HepG2 (cell line): ENCODE measurements around the gene NOP9. TPM values are rescaled to one million over a fixed set of nuclear protein-coding genes. Genes with fewer than 3 reads are reported as not detected.

Experiments used
- BCL6 ChIP-seq: IDR thresholded peaks from 2 replicates; pipeline ENCODE4 v1.6.1; 2016; ENCODE audit warnings: missing genetic modification reagents, missing compliant biosample characterization
- DNMT3B ChIP-seq: conservative IDR thresholded peaks from 2 replicates; pipeline ENCODE4 v1.6.1; 2016; ENCODE audit warnings: missing biosample characterization, control low read depth
- E2F5 ChIP-seq: sonication (generic); formaldehyde crosslinking; conservative IDR thresholded peaks from 2 replicates; pipeline ENCODE4 v1.4.0; 2020; ENCODE audit warnings: missing genetic modification reagents
- PHB2 ChIP-seq: fragments of 450-650 bp; IDR thresholded peaks from 2 replicates; pipeline ENCODE4 v1.6.1; 2018; ENCODE audit not compliant: partially characterized antibody
- RAD51 ChIP-seq: fragments of 450-650 bp; IDR thresholded peaks from 2 replicates; pipeline ENCODE4 v1.6.1; 2016; ENCODE audit warnings: borderline replicate concordance
- REXO4 ChIP-seq: sonication (generic); formaldehyde crosslinking; IDR thresholded peaks from 2 replicates; pipeline ENCODE4 v1.8.0; 2022; ENCODE audit warnings: missing genetic modification reagents, mild to moderate bottlenecking, borderline replicate concordance
- SNAI1 ChIP-seq: sonication (generic); formaldehyde crosslinking; IDR thresholded peaks from 2 replicates; pipeline ENCODE4 v1.5.0; 2020; ENCODE audit warnings: mild to moderate bottlenecking, missing genetic modification reagents, borderline replicate concordance
- TOPORS ChIP-seq: sonication (generic); formaldehyde crosslinking; IDR thresholded peaks from 2 replicates; pipeline ENCODE4 v1.8.0; 2023; ENCODE audit warnings: mild to moderate bottlenecking, missing genetic modification reagents
- ZFP36L2 ChIP-seq: sonication (generic); formaldehyde crosslinking; IDR thresholded peaks from 2 replicates; pipeline ENCODE4 v1.4.0; 2020; ENCODE audit warnings: missing genetic modification reagents
- ZFP41 ChIP-seq: sonication (generic); formaldehyde crosslinking; IDR thresholded peaks from 2 replicates; pipeline ENCODE4 v1.4.0; 2020; ENCODE audit warnings: mild to moderate bottlenecking, missing genetic modification reagents, borderline replicate concordance
- ZFP82 ChIP-seq: sonication (generic); formaldehyde crosslinking; IDR thresholded peaks from 2 replicates; pipeline ENCODE4 v1.5.1; 2020; ENCODE audit warnings: mild to moderate bottlenecking, missing genetic modification reagents, borderline replicate concordance
- ZKSCAN5 ChIP-seq: sonication (generic); formaldehyde crosslinking; IDR thresholded peaks from 2 replicates; pipeline ENCODE4 v1.5.1; 2020; ENCODE audit warnings: mild to moderate bottlenecking, missing genetic modification reagents
- ZNF10 ChIP-seq: sonication (generic); formaldehyde crosslinking; IDR thresholded peaks from 2 replicates; pipeline ENCODE4 v1.4.0; 2020; ENCODE audit warnings: mild to moderate bottlenecking, low read depth, missing genetic modification reagents, borderline replicate concordance
- ZNF232 ChIP-seq: sonication (generic); formaldehyde crosslinking; IDR thresholded peaks from 2 replicates; pipeline ENCODE4 v1.4.0; 2020; ENCODE audit warnings: missing genetic modification reagents, borderline replicate concordance
- ZNF253 ChIP-seq: sonication (generic); formaldehyde crosslinking; IDR thresholded peaks from 2 replicates; pipeline ENCODE4 v1.8.0; 2022; ENCODE audit warnings: mild to moderate bottlenecking, missing genetic modification reagents, borderline replicate concordance
- ZNF256 ChIP-seq: sonication (generic); formaldehyde crosslinking; conservative IDR thresholded peaks from 2 replicates; pipeline ENCODE4 v1.4.0; 2020; ENCODE audit warnings: missing genetic modification reagents
- ZNF263 ChIP-seq: sonication (generic); formaldehyde crosslinking; IDR thresholded peaks from 2 replicates; pipeline ENCODE4 v1.4.0; 2020; ENCODE audit warnings: missing genetic modification reagents
- ZNF432 ChIP-seq: sonication (generic); formaldehyde crosslinking; IDR thresholded peaks from 2 replicates; pipeline ENCODE4 v1.5.0; 2020; ENCODE audit warnings: missing genetic modification reagents, mild to moderate bottlenecking, borderline replicate concordance
- ZNF572 ChIP-seq: sonication (generic); formaldehyde crosslinking; IDR thresholded peaks from 2 replicates; pipeline ENCODE4 v1.5.1; 2020; ENCODE audit warnings: mild to moderate bottlenecking, missing genetic modification reagents
- polyA plus RNA-seq, 8 experiments: library from polyadenylated mRNA; depleted of rRNA in 3 of 8; stranded (reverse) in 7 of 8; unstranded in 1 of 8; fragments of >200 nt; fragmentation: Illumina TruSeq in 4 of 8; extraction: Trizol in 4 of 8; gene quantifications; 2 replicates each; pipeline versions ENCODE4 v1.2.1 to v1.2.3, GENCODE V29; 2011 to 2016; ENCODE audit warnings: low read depth in 4 of 8, missing spikeins in 1 of 8, mixed read lengths in 1 of 8; ENCODE audit not compliant: insufficient read depth in 1 of 8
- total RNA-seq, 5 experiments: library from RNA; depleted of rRNA; stranded (reverse); fragments of >200 nt; fragmentation: Illumina TruSeq; extraction: Trizol; gene quantifications; 2 replicates each; pipeline ENCODE4 v1.2.3, GENCODE V29; 2016; ENCODE audit warnings: low read depth in 1 of 5
- TF ChIP-seq, protein P1 (sequence below): sonication (generic); formaldehyde crosslinking; IDR thresholded peaks from 2 replicates; pipeline ENCODE4 v1.4.0; 2020; ENCODE audit warnings: mild to moderate bottlenecking, missing genetic modification reagents
- TF ChIP-seq, protein P2 (sequence below): fragments of 450-650 bp; IDR thresholded peaks from 2 replicates; pipeline ENCODE4 v1.6.1; 2017
- TF ChIP-seq, protein P3 (sequence below): sonication (generic); formaldehyde crosslinking; IDR thresholded peaks from 2 replicates; pipeline ENCODE4 v1.4.0; 2020; ENCODE audit warnings: missing genetic modification reagents, mild to moderate bottlenecking, borderline replicate concordance

NOP9 gene
- total and polyA plus RNA-seq, 2 of the 13 experiments (the other 11 are each of a cell fraction or from before 2014, with no cell fraction given) = 24.5 to 61.6 TPM

GRCh38 chr14:24331731-24332267 lies 32.1 kb downstream of the NOP9 start (continued):
- TF ChIP-seq, protein P1, sequence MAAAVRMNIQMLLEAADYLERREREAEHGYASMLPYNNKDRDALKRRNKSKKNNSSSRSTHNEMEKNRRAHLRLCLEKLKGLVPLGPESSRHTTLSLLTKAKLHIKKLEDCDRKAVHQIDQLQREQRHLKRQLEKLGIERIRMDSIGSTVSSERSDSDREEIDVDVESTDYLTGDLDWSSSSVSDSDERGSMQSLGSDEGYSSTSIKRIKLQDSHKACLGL (CRISPR knock-in tag) = no peak
- TF ChIP-seq ZNF10 (peak; percentile 75; the same call in 1 of the 2 replicates), DNMT3B (CRISPR knock-in tag) (no peak), ZNF432 (no peak), ZFP82 (CRISPR knock-in tag) (0 out of 2 replicates have a peak, but pooled peaks have one; percentile 64), ZNF572 (peak; percentile 68; the same call in 1 of the 2 replicates), RAD51 (no peak), E2F5 (CRISPR knock-in tag) (no peak), ZNF253 (CRISPR knock-in tag) (no peak; the same call in 1 of the 2 replicates), ZKSCAN5 (0 out of 2 replicates have a peak, but pooled peaks have one; percentile 39), TOPORS (CRISPR knock-in tag) (no peak), ZFP41 (CRISPR knock-in tag) (no peak; the same call in 1 of the 2 replicates), SNAI1 (no peak), ZNF263 (no peak), ZNF232 (CRISPR knock-in tag) (no peak), ZNF256 (CRISPR knock-in tag) (peak; percentile 22; the same call in 1 of the 2 replicates), BCL6 (CRISPR knock-in tag) (no peak; the same call in 1 of the 2 replicates), PHB2 (no peak), ZFP36L2 (CRISPR knock-in tag) (no peak), REXO4 (CRISPR knock-in tag) (no peak)
- TF ChIP-seq, protein P2, sequence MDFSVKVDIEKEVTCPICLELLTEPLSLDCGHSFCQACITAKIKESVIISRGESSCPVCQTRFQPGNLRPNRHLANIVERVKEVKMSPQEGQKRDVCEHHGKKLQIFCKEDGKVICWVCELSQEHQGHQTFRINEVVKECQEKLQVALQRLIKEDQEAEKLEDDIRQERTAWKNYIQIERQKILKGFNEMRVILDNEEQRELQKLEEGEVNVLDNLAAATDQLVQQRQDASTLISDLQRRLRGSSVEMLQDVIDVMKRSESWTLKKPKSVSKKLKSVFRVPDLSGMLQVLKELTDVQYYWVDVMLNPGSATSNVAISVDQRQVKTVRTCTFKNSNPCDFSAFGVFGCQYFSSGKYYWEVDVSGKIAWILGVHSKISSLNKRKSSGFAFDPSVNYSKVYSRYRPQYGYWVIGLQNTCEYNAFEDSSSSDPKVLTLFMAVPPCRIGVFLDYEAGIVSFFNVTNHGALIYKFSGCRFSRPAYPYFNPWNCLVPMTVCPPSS = no peak
- TF ChIP-seq, protein P3, sequence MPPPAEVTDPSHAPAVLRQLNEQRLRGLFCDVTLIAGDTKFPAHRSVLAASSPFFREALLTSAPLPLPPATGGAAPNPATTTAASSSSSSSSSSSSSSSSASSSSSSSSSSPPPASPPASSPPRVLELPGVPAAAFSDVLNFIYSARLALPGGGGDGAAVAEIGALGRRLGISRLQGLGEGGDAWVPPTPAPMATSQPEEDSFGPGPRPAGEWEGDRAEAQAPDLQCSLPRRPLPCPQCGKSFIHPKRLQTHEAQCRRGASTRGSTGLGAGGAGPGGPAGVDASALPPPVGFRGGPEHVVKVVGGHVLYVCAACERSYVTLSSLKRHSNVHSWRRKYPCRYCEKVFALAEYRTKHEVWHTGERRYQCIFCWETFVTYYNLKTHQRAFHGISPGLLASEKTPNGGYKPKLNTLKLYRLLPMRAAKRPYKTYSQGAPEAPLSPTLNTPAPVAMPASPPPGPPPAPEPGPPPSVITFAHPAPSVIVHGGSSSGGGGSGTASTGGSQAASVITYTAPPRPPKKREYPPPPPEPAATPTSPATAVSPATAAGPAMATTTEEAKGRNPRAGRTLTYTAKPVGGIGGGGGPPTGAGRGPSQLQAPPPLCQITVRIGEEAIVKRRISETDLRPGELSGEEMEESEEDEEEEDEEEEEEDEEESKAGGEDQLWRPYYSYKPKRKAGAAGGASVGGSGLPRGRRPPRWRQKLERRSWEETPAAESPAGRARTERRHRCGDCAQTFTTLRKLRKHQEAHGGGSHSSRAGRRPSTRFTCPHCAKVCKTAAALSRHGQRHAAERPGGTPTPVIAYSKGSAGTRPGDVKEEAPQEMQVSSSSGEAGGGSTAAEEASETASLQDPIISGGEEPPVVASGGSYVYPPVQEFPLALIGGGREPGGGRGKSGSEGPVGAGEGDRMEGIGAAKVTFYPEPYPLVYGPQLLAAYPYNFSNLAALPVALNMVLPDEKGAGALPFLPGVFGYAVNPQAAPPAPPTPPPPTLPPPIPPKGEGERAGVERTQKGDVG = no peak
